HG03571 (cell line): ENCODE data around the gene AAGAB.
"Not testable (repeated sequence)": the region's sequence is repeated elsewhere in the genome, so short reads cannot be mapped to it uniquely, and the experiment has no call there.

Experiments
- ATAC-seq: cut with Tn5 transposase; IDR thresholded peaks from one replicate; pipeline ENCODE4 v1.9.1; 2021; ENCODE audit not compliant: unreplicated experiment

AAGAB gene

GRCh38 chr15:67253549-67254237, 768 bp downstream of the AAGAB start:
- no peak for ATAC-seq

GRCh38 chr15:67253101-67253500, 1.4 kb downstream of the AAGAB start:
- ATAC-seq: no peak

GRCh38 chr15:67251318-67251717, 3.1 kb downstream of the AAGAB start:
- no peak for ATAC-seq

GRCh38 chr15:67249830-67250229, 4.6 kb downstream of the AAGAB start:
- no peak for ATAC-seq

GRCh38 chr15:67248011-67248505, 6.4 kb downstream of the AAGAB start:
- no peak for ATAC-seq

- not testable (repeated sequence) for ATAC-seq
These were observed 7.9 kb downstream of the AAGAB start for GRCh38 chr15:67246606-67247005.

- no peak for ATAC-seq
These were observed 9.4 kb downstream of the AAGAB start for GRCh38 chr15:67244971-67245478.

GRCh38 chr15:67242708-67243111, 11.8 kb downstream of the AAGAB start:
- no peak for ATAC-seq

- peak; percentile 77 for ATAC-seq
These were observed 13.2 kb downstream of the AAGAB start for GRCh38 chr15:67241132-67241855.

- ATAC-seq: no peak
These were observed 14.0 kb downstream of the AAGAB start for GRCh38 chr15:67240235-67241131.

- ATAC-seq: no peak
These were observed 21.9 kb downstream of the AAGAB start for GRCh38 chr15:67232591-67232990.

- ATAC-seq: no peak
These were observed 24.0 kb downstream of the AAGAB start for GRCh38 chr15:67230504-67230903.

GRCh38 chr15:67228286-67228685, 26.2 kb downstream of the AAGAB start:
- no peak for ATAC-seq

GRCh38 chr15:67227846-67228245, 26.6 kb downstream of the AAGAB start:
- no peak for ATAC-seq

- no peak for ATAC-seq
These were observed 27.0 kb downstream of the AAGAB start for GRCh38 chr15:67227431-67227830.

- no peak for ATAC-seq
These were observed 29.1 kb downstream of the AAGAB start for GRCh38 chr15:67225336-67225735.

- no peak for ATAC-seq
These were observed 29.6 kb downstream of the AAGAB start for GRCh38 chr15:67224889-67225288.

- no peak for ATAC-seq
These were observed 35.2 kb downstream of the AAGAB start for GRCh38 chr15:67219288-67219687.

GRCh38 chr15:67218428-67218827, 36.0 kb downstream of the AAGAB start:
- no peak for ATAC-seq

GRCh38 chr15:67216859-67217258, 37.6 kb downstream of the AAGAB start:
- no peak for ATAC-seq

GRCh38 chr15:67215102-67215501, 39.4 kb downstream of the AAGAB start:
- ATAC-seq: no peak
